DMS153 treated with DMSO at 0.1 percent for 48 hours (cell line): ENCODE data around the gene CUEDC1.

Experiments used
- DNase-seq: peaks from one replicate; lab custom pipeline; 2025; ENCODE audit not compliant: unreplicated experiment; lab: John Stamatoyannopoulos, UW

CUEDC1 gene

DNA sequence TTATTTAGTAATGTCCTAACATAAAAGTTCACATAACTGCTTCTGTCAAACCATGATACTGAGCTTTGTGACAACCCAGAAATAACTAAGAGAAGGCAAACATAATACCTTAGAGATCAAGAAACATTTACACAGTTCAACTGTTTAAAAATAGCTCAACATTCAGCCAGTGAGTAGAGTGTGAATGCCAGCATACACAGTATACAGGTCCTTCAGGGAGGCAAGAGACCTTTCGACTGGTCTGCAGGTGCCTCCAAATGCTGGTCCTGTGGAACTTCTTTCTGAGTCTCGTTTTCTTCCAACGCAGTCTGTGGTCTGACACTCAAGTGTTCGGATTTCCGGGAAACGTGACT, 115.7 kb downstream of the CUEDC1 start:
- no peak for DNase-seq

- DNase-seq: no peak
Measured at GRCh38 chr17:57838857-57839570, 116.2 kb downstream of the CUEDC1 start.

DNA sequence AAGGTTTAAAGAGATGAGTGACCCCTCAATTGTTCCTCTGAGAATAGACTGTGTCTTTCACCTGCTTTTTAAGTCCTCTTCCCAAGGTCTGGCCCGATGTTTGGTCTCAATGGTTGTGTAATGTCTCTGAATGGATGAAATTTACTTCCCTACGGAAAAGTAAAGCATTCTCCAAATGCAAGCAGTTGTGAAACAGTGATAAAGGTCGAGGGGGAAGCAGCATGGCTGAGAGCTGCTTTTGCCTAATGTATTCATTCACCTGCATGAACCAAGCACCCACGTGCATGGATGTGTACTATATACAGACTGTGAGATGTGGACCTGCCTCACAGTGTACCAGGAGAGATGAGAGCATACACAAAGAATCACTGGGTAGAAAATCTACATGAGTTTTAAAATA, 116.8 kb downstream of the CUEDC1 start:
- DNase-seq: no peak

DNA sequence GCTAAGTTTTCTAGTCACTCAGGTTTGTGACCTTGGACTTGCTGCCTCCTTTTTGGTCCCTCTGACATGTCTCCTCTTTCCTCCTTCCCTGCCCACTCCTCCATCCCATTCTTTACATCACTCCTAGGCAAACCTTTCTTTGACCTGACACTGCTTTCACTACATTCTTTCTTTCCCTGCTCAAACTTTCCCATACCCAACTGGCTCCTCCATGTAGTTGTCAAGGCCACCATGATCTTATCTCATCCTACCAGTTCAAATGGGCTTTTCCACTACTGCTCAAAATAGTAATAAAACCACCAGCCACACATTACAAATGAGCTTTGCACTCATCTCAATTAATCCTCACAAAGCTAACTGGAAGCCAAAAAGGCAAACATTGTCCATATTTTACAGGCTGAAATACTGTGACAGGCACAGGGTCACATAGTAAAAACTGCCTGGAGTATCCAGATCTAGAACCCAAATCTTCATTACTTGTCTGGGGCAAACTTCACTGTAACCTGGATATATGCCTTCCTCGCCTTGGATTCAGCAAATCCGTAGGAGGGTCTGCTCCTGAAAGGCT, 119.8 kb downstream of the CUEDC1 start:
- no peak for DNase-seq

GRCh38 chr17:57834146-57834741, 121.0 kb downstream of the CUEDC1 start:
- DNase-seq: peak; percentile 63

DNA sequence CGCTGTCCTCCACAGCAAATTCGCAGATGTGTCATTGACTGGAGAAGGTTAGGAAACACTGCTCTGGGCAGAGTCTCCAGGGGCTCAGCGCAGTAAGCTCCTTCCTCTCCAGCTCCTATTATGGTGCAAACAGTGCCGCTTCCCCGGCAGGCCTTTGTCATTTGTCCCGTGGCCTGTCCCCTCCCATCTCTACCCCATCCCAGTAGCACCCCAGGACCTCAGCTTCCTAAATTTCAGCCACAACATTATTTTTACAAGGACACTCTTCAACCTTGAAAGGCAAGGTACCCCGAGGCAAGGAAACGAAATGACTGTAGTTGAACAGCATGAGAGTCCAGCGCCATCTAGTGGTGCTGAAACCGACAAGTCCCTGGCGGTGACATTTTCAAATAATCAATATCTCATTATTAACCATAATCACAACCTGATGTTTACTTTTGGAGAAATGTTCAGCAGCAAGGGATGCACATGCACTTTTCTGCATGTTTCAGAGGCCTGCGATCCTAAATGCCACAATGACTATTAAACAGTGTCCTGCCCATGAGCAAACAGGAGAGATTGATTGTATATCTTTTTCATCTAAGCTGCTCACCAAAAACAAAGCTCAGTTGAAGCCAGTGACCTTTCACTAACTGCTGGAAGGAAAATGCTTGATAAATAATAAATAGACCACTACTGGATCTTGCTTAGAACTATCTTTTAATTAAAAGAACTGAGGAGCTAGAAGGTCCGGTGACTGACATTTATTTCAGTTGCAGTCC, 121.9 kb downstream of the CUEDC1 start:
- DNase-seq: peak; percentile 52

- no peak for DNase-seq
Measured at GRCh38 chr17:57832314-57833178, 122.7 kb downstream of the CUEDC1 start.

DNA sequence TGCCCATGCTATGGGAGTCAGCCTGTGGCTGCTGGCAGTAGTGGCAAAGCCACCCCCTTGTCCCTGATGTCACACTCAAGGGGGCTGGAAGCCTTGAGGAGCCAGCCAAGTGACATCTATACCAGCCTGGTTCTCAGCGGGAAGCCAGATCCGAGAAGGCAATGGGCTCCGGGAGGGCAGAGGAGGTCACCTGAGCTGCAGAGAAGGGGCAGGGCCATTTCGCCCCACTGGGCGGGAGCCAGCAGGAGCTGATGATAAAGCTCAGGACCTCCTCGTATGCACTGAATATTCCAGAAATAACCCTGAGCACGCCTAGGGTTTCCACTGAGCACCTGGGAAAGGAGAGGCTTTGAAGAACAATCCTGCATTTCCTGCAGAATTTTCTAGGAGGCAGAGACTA, 124.3 kb downstream of the CUEDC1 start:
- no peak for DNase-seq

GRCh38 chr17:57823469-57824401, 131.5 kb downstream of the CUEDC1 start:
- DNase-seq: no peak

DNA sequence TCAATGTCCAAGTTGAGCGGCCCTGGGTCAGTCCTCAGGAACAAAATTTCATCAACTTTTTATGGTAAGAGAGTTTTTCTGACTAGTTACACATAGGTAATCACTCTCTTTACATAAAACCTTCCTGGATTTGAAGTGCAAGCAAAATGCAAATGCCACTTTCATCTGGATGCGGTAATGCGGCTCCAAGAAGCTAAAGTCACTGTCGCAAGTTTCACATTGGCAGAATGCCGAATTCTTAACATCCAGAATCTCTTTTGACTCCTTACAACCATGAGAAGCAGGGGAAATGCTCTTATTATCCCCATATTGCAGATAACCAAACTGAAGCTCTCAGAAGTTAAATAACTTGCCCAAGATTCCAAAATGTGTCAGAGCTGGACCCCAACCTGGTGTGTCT, 135.3 kb downstream of the CUEDC1 start:
- DNase-seq: no peak

DNA sequence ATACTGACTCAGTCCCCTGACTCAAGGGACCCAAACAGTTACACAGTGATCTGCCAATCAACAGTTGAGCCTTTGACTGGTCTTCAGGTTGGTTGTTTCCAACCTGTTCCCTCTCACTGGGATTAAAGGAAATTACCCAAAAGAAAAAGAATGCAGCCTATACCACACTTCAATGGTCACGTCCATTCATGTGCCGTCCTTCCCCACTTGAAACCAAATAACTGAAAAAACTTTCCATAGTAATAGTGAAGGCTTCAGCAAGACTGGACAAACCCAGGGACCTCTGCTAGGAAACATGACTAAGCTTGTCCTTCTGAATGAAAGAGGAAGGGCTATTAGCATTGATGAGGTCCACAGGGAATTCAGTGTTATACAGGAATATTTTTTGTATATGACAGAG, 135.9 kb downstream of the CUEDC1 start:
- DNase-seq: no peak

DNA sequence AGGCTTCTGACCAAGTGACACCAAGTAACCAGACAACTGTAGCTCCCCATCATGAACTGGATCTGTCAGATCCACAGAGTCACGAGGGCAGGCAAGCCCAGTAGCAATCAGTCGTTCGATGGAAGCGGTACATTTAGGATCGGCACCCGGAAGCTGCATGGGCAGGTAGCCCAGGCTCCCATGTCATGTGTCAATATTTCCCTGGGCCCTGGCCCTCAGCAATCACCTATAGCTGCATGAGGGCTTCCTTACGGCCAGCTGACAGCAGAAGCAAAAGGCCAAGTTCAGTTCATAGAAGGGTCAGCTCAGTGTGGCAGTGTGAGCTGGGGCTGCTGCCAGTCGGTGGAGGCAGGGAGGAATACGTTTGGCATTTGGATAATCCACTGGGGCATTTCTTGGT, 137.1 kb downstream of the CUEDC1 start:
- DNase-seq: no peak

GRCh38 chr17:57817299-57817698, 137.9 kb downstream of the CUEDC1 start:
- no peak for DNase-seq

DNA sequence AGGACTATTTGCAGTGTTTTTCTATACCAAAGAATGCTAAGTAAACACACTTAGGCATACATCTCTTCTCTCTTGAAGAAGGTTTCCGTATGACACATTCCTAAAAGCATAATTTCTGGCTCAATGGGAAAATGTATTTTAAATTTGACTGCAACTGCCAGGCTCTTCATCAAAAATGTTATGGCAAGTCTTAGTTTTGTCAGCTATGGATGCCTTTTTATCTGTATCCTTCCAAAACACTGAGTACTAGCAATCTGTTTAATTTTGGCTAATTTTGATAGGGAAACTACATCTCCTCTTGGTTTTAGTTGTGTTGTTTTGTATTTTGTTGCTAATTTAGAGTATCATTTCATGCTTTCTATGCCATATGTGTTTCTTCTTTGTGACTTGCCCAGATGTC, 140.8 kb downstream of the CUEDC1 start:
- DNase-seq: no peak

DNA sequence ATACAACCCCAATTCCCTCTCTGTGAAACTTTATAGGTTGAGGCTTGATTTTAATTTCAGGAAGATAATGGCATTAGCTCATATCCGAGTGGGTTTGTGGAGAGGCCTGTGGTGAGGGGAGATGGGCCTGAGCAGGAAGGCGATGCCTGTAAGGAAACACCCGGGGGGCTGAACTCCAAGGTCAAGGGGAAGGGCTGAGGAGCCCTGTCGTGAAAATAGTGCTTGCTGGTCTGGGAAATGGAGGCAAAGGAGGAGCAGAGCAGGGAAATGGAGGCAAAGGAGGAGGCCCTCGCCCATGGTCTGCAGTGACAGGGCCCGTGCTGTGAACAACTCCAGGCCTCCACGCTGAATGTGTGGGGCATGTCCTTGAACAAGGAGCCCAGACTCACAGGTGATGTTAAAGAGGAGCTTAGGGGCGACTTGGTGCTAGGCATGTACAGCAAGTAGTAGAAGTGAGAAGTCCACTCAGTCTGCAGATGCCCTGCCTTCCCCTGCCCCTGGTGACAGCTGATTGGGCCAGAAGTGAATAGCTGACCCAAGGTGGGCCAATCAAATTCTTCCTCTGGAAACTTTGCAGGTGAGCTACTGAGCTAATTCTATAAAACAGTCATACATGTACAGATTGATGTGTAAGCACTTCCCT, 143.5 kb downstream of the CUEDC1 start:
- no peak for DNase-seq
